ENCODE measurements around the gene UQCC2. TPM values are rescaled to one million over a fixed set of nuclear protein-coding genes. Genes with fewer than 3 reads are reported as not detected.

The UQCC2 gene
- total RNA-seq, 1 donor, result 2.4 TPM

DNA sequence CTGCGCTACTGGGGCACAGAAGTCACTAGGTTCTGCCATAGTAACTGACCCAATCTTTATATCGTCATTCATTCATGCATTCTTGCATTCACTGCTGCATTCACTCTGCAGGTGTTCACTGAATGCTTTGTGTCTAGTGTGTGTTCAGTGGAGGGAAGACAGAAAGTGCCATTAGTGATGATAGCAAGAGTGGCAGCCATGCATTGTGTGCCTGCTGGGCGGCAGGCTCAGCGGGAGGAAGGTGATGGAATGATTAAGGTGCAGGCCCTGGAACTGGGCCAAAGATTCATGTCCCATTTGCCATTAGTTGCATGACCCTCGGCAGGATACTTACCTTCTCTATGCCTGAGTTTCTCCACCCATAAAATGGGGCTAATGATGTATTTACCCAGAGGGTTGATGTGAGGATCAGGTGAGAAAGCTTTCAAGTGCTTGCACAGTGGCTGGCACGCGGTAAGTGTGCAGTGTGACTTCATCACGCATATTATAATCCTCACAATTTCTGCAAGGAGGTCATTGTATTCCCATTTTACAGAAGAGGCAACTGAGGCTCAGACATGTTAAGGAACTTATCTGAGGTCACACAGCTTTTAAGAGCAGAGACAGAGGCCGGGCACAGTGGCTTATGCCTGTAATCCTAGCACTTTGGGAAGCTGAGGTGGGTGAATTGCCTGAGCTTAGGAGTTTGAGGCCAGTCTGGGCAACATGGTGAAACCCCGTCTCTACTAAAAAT, 50.2 kb downstream of the UQCC2 start:
- no peaks in the 10 kb centered on the region for H3K4me1 ChIP-seq (ENCODE audit: insufficient read depth, low read length)
- no peak overlapping the region for H3K4me3 ChIP-seq (ENCODE audit: low read length)
- no peaks in the 10 kb centered on the region for H3K9me3 ChIP-seq (ENCODE audit: low read depth, low read length)
- no peaks in the 10 kb centered on the region for H3K27me3 ChIP-seq (ENCODE audit: insufficient read depth, low read length)

DNA sequence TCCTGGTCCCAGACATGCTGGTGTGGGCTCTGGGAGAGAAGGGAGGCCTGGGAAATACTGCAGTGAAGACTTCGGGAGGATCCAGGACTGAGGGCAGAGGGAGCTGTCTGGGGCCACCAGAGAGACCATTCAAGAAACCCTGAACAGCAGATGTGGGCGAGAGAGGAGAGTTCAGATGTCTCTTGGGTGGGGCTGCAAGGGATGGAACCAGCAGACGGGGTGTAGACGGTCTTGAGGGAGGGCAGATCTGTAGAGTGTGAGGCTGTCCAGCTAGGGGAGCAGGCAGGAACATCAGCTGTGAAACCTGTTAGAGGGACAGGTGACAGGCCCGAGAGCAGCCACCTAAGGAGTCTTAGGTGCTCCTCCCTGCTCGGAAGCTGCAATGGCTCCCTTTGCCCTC, 51.5 kb downstream of the UQCC2 start:
- no peaks in the 10 kb centered on the region for H3K4me1 ChIP-seq (ENCODE audit: insufficient read depth, low read length)
- H3K9me3 ChIP-seq (ENCODE audit: low read depth, low read length), result no peaks in the 10 kb centered on the region
- H3K27me3 ChIP-seq (ENCODE audit: insufficient read depth, low read length), result no peaks in the 10 kb centered on the region
- H3K4me3 ChIP-seq (ENCODE audit: low read length), result no peak overlapping the region

DNA sequence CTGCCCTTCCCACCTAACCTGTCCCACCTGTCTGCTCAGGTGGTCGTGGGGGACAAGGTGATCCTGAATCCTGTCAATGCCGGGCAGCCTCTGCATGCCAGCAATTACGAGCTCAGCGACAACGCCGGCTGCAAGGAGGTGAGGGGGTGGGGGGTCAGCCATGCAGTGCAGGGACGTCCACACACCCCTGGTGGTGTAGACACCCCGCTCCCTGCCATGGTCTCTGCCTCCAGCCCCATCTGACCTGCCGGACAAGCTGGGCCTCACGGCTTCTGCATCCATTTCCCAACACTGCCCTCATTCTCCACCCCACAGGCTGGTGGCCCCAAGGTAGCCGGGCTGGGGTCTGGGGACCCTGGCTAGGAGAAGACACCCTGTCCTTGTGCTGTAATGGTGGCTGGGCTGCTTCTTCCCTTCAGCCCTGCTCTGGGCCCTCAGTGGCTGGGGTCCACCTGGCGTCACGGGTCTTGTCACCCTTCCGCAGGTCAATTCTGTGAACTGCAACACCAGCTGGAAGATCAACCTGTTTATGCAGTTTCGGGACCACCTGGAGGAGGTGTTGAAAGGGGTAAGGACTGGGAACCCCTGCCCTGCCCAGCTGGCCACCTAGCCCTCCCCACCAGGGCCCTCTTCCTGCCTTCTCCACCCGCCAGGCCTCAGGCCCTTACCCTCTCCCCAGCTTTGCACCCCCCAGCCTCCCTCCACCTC, 52.4 kb downstream of the UQCC2 start:
- H3K4me1 ChIP-seq (ENCODE audit: insufficient read depth, low read length), result no peaks in the 10 kb centered on the region
- H3K27me3 ChIP-seq (ENCODE audit: insufficient read depth, low read length), result no peaks in the 10 kb centered on the region
- no peaks in the 10 kb centered on the region for H3K9me3 ChIP-seq (ENCODE audit: low read depth, low read length)
- no peak overlapping the region for H3K4me3 ChIP-seq (ENCODE audit: low read length)

DNA sequence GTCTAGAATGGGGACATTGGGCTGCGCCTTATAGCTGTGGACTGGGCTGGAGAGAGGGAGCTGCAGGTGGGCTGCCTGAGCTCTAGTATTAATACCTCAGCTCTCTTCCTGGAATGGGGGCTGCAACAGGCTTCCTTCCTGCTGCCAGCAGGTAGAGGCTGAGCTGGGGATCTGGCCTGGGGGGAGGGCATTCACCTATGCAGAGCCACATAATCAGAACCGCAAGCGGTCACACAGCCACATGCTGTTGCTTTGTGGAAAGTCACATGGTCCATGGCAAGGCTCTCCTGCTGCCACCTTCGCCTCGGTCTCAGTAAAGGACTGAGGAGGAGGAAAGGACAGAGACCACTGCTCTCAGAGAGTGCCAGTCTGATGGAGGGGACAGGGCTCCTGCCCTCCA, 54.7 kb downstream of the UQCC2 start:
- Histone ChIP-seq H3K4me1 (ENCODE audit: insufficient read depth, low read length) (no peaks in the 10 kb centered on the region), H3K4me3 (ENCODE audit: low read length) (no peak overlapping the region), H3K27me3 (ENCODE audit: insufficient read depth, low read length) (no peaks in the 10 kb centered on the region), H3K9me3 (ENCODE audit: low read depth, low read length) (no peaks in the 10 kb centered on the region)

DNA sequence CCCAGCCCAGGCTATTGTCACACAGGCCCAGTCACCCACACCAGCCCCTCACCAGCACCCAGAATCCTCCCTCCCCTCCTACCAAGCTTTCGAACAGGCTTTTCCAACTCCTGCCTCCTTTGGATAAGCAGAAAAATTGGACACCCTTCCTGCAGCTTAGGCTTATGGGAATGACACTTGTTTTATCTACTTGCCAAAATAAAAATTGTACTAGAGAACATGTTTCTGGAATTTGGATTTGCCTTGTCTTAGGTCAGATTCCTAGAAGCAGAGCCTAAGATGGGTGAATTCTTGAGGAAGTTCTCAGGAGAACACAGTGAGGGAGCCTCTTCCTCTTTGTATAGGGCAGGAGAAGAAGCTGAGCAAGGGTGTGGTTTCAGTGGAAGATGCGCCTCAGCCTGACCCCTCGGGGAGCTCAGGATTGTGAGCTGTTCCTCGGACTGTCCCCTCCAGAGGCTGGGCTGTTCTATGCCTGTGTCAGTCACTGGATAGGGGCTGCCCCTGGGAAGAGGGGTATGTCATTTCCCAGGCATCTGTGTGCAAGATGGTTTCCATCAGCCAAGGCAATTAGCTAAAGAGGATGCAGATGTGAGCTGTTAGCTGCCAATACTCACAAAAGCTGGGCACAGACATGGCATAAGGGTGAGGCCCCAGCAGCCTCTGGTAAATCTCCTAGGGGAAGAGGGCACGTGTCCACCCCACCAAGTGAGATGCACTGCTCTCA, 56.5 kb downstream of the UQCC2 start:
- Histone ChIP-seq H3K9me3 (ENCODE audit: low read depth, low read length) (no peaks in the 10 kb centered on the region), H3K4me3 (ENCODE audit: low read length) (no peak overlapping the region), H3K27me3 (ENCODE audit: insufficient read depth, low read length) (no peaks in the 10 kb centered on the region), H3K4me1 (ENCODE audit: insufficient read depth, low read length) (no peaks in the 10 kb centered on the region)

DNA sequence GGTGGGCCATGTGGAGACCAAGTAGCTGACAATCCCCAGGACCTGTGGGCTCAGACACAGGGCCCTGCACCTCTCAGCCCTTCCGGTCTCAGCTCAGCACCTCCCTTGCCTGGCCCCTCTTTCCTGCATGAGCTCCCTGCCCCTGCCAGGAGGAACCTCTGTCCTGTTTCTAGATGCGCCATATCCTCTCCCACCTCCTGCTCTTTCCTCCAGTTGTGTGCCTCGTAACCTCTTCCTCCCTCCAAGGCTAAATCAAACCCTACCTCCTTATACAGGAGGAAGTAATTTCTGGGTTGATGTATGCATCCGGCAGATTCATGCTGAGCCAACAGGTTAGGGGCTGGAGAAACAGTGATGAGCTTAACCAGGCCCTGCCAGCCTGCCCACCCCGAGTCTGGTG, 59.5 kb downstream of the UQCC2 start:
- no peaks in the 10 kb centered on the region for H3K27me3 ChIP-seq (ENCODE audit: insufficient read depth, low read length)
- H3K9me3 ChIP-seq (ENCODE audit: low read depth, low read length), result no peaks in the 10 kb centered on the region
- H3K4me3 ChIP-seq (ENCODE audit: low read length), result no peak overlapping the region
- no peaks in the 10 kb centered on the region for H3K4me1 ChIP-seq (ENCODE audit: insufficient read depth, low read length)

DNA sequence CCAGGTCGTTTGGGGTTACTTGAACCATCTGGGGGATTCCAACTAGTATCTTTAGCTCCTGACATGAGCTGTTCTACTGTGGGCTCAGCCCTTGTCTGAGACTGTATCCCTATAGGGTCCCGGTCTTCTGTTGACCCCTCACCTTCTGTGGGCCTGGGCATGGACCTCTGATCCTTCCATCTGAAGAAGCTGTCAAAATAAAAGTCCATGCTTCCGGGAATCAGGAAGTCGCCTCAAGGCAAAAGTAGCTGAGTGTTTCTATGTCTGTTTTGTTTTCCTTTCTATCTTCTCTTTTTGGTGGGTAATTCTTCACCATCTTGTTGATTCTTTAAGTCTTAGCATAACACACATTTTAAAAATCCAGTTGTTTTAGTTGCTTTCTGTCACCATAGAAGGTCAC, 60.1 kb downstream of the UQCC2 start:
- H3K27me3 ChIP-seq (ENCODE audit: insufficient read depth, low read length), result no peaks in the 10 kb centered on the region
- no peak overlapping the region for H3K4me3 ChIP-seq (ENCODE audit: low read length)
- H3K4me1 ChIP-seq (ENCODE audit: insufficient read depth, low read length), result no peaks in the 10 kb centered on the region
- H3K9me3 ChIP-seq (ENCODE audit: low read depth, low read length), result no peaks in the 10 kb centered on the region

Other genes starting within 250 kb of the UQCC2 start
- gene BAK1, start 131.4 kb downstream of the UQCC2 start, total RNA-seq, result 17.9 TPM
- 13.6 TPM for gene ITPR3, start 90.4 kb downstream of the UQCC2 start, total RNA-seq
- not detected for gene IP6K3, start 35.2 kb upstream of the UQCC2 start, total RNA-seq
- gene LEMD2, start 77.4 kb upstream of the UQCC2 start, total RNA-seq, result 80.2 TPM
- not detected for gene MLN, start 92.3 kb upstream of the UQCC2 start, total RNA-seq

Data from mononuclear cell (primary cell).